ENCODE data around the gene RPL41.

DNA sequence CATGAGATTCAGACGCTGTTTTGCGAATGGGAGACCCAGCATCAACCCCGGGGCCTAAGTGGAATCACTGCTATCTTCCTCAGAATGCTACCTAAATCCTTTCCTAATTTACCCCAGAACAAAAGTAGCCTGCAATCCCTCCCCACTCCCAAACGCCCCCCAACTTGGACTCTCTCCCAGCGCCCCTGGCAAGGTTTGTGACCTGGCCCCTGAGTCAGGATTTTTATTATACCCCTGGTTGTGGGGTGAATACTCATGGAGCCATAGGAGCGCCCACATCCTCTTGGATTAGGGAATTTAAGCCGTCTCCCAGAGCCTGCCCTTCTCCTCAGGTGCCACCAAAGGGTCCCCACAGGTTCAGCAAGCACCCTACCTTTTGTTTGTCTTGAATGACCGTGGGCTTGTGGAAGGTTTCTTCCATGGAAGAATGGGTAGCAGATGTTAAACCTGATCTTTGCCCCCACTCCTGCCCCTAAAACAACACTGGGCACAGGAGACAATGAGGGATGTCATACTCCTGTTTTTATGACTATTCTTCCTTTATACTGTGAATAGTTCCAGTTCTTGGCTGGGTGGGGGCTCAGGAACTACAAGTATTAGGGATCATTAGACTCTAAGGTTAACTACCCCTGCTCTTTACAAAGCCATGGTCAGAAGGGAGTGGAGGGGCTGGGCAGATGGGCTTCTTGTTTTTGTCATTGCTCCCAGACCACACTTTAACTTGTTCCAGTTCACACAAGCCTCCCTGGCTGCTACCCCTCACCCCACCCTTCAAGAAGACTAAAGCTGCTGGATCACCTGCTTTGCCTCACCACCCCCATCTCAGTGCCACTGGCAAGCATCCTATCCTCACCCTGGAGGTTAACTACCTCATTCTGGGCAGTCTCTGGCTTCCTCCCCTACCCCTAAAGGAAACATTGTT is 36.6 kb downstream of the RPL41 start:
- TF ChIP-seq GATA2 (IDR thresholded peaks at IDR 0.05; ENCODE audit: low read depth, low read length) (no peak), GATA3 (IDR thresholded peaks at IDR 0.05; ENCODE audit: low read depth, low read length) (no peak)

Measured in SH-SY5Y (cell line).